Adipose tissue (tissue), 3 donors: ENCODE data around the gene KDM1B. TPM values are rescaled to one million over a fixed set of nuclear protein-coding genes. Genes with fewer than 3 reads are reported as not detected.
"Not testable (repeated sequence)": the region's sequence is repeated elsewhere in the genome, so short reads cannot be mapped to it uniquely, and the experiment has no call there.

Source experiments
- H3K27ac ChIP-seq: one replicate; pipeline ENCODE4 v1.5.1; 2013; ENCODE audit warnings: low read depth, low read length
- WGBS, 3 donors: extraction: QIAGEN DNeasy Blood & Tissue Kit; methylation state at CpG; one replicate each; pipeline ENCODE4 v1.1.7; 2013; 5-methylcytosine and 5-hydroxymethylcytosine counted together
- polyA plus RNA-seq, 3 donors: library from polyadenylated mRNA; stranded (reverse); fragments of 200-250 nt; gene quantifications; one replicate each; pipeline ENCODE4 v1.2.3, GENCODE V29; 2013
- donor health status: healthy with polysubstance abuse.
- donor health status: Bipolar disorder and iron deficiency.
- donor health status: healthy.

KDM1B gene
- polyA plus RNA-seq, 3 donors: 4.0 to 9.7 (median 4.9) TPM

- 70 to 93% (median 84%) methylated on average over 4 of the region's 4 CpGs for WGBS, 3 donors
- no peak overlapping the region for H3K27ac ChIP-seq
These were observed 57.0 kb downstream of the KDM1B start for GRCh38 chr6:18212231-18212630.

- no peak overlapping the region for H3K27ac ChIP-seq
- WGBS, 3 donors: 88 to 94% (median 94%) methylated on average over 9 of the region's 9 CpGs
These were observed 58.2 kb downstream of the KDM1B start for GRCh38 chr6:18213439-18213838.

- 84 to 92% (median 87%) methylated on average over 4 of the region's 4 CpGs for WGBS, 3 donors
- no peak overlapping the region for H3K27ac ChIP-seq
These were observed 58.8 kb downstream of the KDM1B start for GRCh38 chr6:18214003-18214402.

- H3K27ac ChIP-seq: no peak overlapping the region
- WGBS, 3 donors: 48 to 83% (median 52%) methylated on average over 7 of the region's 7 CpGs
These were observed 60.2 kb downstream of the KDM1B start for GRCh38 chr6:18215436-18215835.

- 91 to 93% (median 92%) methylated on average over 7 of the region's 7 CpGs for WGBS, 3 donors
- H3K27ac ChIP-seq: no peak overlapping the region
These were observed 61.2 kb downstream of the KDM1B start for GRCh38 chr6:18216411-18216810.

- 94 to 98% (median 96%) methylated on average over 3 of the region's 3 CpGs for WGBS, 3 donors
- no peak overlapping the region for H3K27ac ChIP-seq
These were observed 63.0 kb downstream of the KDM1B start for GRCh38 chr6:18218233-18218632.

GRCh38 chr6:18219591-18219990 is 64.4 kb downstream of the KDM1B start:
- no peak overlapping the region for H3K27ac ChIP-seq
- 68 to 79% (median 72%) methylated on average over 7 of the region's 7 CpGs for WGBS, 3 donors

- H3K27ac ChIP-seq: no peak overlapping the region
- 92 to 95% (median 94%) methylated on average over 4 of the region's 4 CpGs for WGBS, 3 donors
These were observed 66.0 kb downstream of the KDM1B start for GRCh38 chr6:18221288-18221615.

- H3K27ac ChIP-seq: not testable (repeated sequence)
- 92 to 96% (median 94%) methylated on average over 5 of the region's 5 CpGs for WGBS, 3 donors
These were observed 71.4 kb downstream of the KDM1B start for GRCh38 chr6:18226451-18227105.

- not testable (repeated sequence) for H3K27ac ChIP-seq
These were observed 71.9 kb downstream of the KDM1B start for GRCh38 chr6:18227166-18227565.

GRCh38 chr6:18228590-18228989 is 73.4 kb downstream of the KDM1B start:
- H3K27ac ChIP-seq: not testable (repeated sequence)
- 96 to 98% (median 98%) methylated on average over 14 of the region's 14 CpGs for WGBS, 3 donors

More at GRCh38 chr6:18227166-18227565, 71.9 kb downstream of the KDM1B start:
- 94% methylated on average over 6 to 9 of the region's 9 CpGs for WGBS, 3 donors

GRCh38 chr6:18231856-18232255 is 76.6 kb downstream of the KDM1B start:
- not testable (repeated sequence) for H3K27ac ChIP-seq
- 97 to 99% (median 98%) methylated on average over 7 of the region's 7 CpGs for WGBS, 3 donors

- not testable (repeated sequence) for H3K27ac ChIP-seq
- 99 to 100% (median 100%) methylated on average over 2 to 3 of the region's 4 CpGs for WGBS, 3 donors
These were observed 78.5 kb downstream of the KDM1B start for GRCh38 chr6:18233770-18234169.

GRCh38 chr6:18234564-18234963 is 79.3 kb downstream of the KDM1B start:
- WGBS, 3 donors: 73 to 97% (median 92%) methylated on average over 1 of the region's 1 CpG
- no peak overlapping the region for H3K27ac ChIP-seq

GRCh38 chr6:18235524-18235923 is 80.3 kb downstream of the KDM1B start:
- 85 to 99% (median 97%) methylated on average over 3 of the region's 3 CpGs for WGBS, 3 donors
- H3K27ac ChIP-seq: no peak overlapping the region

GRCh38 chr6:18237167-18237566 is 81.9 kb downstream of the KDM1B start:
- 93 to 100% (median 97%) methylated on average over 1 of the region's 1 CpG for WGBS, 3 donors
- H3K27ac ChIP-seq: no peak overlapping the region

GRCh38 chr6:18240230-18240629 is 85.0 kb downstream of the KDM1B start:
- 68 to 81% (median 76%) methylated on average over 2 of the region's 2 CpGs for WGBS, 3 donors
- H3K27ac ChIP-seq: no peak overlapping the region

GRCh38 chr6:18241208-18242038 is 86.2 kb downstream of the KDM1B start:
- WGBS, 3 donors: 76 to 91% (median 83%) methylated on average over 1 of the region's 1 CpG
- no peak overlapping the region for H3K27ac ChIP-seq

GRCh38 chr6:18242062-18242851 is 87.0 kb downstream of the KDM1B start:
- no peak overlapping the region for H3K27ac ChIP-seq
- WGBS, 3 donors: 89 to 94% (median 90%) methylated on average over 11 of the region's 11 CpGs
